ENCODE measurements around the gene ORM1. TPM values are rescaled to one million over a fixed set of nuclear protein-coding genes. Genes with fewer than 3 reads are reported as not detected.

Gene ORM1
- total RNA-seq, 2 experiments from 2014 or later = not detected

DNA sequence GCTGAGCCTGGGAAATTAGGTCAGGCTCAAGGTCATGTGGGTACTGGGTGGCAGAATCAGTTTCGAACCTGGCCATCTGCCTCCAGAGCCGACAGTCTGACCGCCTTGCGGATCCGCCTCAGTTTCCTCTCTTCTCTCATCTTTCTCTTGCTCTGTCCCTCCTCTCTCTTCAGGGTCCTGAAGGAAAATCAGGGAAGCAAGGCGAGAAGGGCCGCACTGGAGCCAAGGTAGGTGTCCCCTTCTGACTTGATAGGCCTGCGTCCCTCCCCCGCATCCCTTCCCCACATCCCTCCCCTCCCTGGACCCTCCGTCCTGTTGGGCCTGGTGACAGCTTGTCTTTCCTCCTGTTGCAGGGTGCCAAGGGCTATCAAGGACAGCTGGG lies 40.8 kb upstream of the ORM1 start:
- no peak overlapping the region for H3K27ac Mint-ChIP-seq
- no peak overlapping the region for H3K4me3 Mint-ChIP-seq
- ChIA-PET POLR2A (no interaction called here), CTCF (interaction anchor here (0.7 to 1.9 kb wide), 2 partner anchors 9 to 199 kb away, joined by 4 to 8 read pairs; no protein-coding TSS in a partner anchor)
- no peaks in the 10 kb centered on the region for H3K36me3 Mint-ChIP-seq
- no peaks in the 10 kb centered on the region for H3K4me1 Mint-ChIP-seq (ENCODE audit: low read depth)
- DNase-seq = no peak
- intact Hi-C loops (cut with micrococcal nuclease) = no loop called here
- H3K27me3 Mint-ChIP-seq = no peaks in the 10 kb centered on the region
- H3K9me3 Mint-ChIP-seq = no peaks in the 10 kb centered on the region

GRCh38 chr9:114282507-114282906 lies 40.4 kb upstream of the ORM1 start:
- Mint-ChIP-seq H3K27me3 (no peaks in the 10 kb centered on the region), H3K27ac (no peak overlapping the region), H3K36me3 (no peaks in the 10 kb centered on the region), H3K9me3 (no peaks in the 10 kb centered on the region), H3K4me3 (no peak overlapping the region), H3K4me1 (ENCODE audit: low read depth) (no peaks in the 10 kb centered on the region)
- POLR2A ChIA-PET = no interaction called here
- CTCF ChIA-PET = interaction anchor here (1.0 to 1.9 kb wide), 2 partner anchors 8 kb away, joined by 4 to 8 read pairs; no protein-coding TSS in a partner anchor
- intact Hi-C loops (cut with micrococcal nuclease) = no loop called here
- no peak for DNase-seq

GRCh38 chr9:114282926-114283325 lies 40.0 kb upstream of the ORM1 start:
- intact Hi-C loops (cut with micrococcal nuclease) = no loop called here
- H3K27ac Mint-ChIP-seq = no peak overlapping the region
- POLR2A ChIA-PET = no interaction called here

DNA sequence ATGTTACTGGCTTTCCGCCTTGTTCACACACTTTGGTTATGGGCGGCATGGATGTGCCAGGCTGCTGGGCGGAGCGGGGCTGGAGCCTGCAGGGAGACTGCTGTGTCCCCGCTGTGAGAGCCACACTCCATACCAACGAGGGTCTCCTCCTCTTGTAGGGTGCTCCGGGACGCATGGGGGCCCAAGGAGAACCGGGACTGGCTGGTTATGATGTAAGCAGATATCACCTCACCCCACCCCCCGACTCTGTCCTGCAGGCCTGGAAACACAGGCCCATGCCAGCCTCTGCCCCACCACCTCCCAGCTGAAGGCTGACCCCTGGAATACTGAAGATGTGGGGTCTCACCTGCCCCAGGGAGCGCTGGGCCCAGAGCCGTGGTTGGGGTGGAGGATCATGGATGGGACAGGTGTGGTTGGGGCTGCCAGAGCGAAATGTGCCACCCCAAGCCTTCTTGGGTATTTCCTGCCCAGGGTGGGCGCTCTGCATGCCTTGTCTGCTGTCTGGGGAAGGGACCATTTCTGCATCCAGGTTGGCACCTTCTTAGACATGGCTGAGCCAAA lies 39.3 kb upstream of the ORM1 start:
- no peaks in the 10 kb centered on the region for H3K9me3 Mint-ChIP-seq
- H3K27me3 Mint-ChIP-seq = no peaks in the 10 kb centered on the region
- no peak overlapping the region for H3K27ac Mint-ChIP-seq
- H3K4me1 Mint-ChIP-seq (ENCODE audit: low read depth) = no peaks in the 10 kb centered on the region
- ChIA-PET POLR2A (no interaction called here), CTCF (interaction anchor here (1.0 kb wide), 1 partner anchor 7 kb away, joined by 4 read pairs; no protein-coding TSS in a partner anchor)
- DNase-seq = no peak
- no peaks in the 10 kb centered on the region for H3K36me3 Mint-ChIP-seq
- intact Hi-C loops (cut with micrococcal nuclease) = no loop called here
- no peak overlapping the region for H3K4me3 Mint-ChIP-seq

More at GRCh38 chr9:114282926-114283325, 40.0 kb upstream of the ORM1 start:
- Mint-ChIP-seq H3K36me3 (no peaks in the 10 kb centered on the region), H3K4me1 (ENCODE audit: low read depth) (no peaks in the 10 kb centered on the region), H3K9me3 (no peaks in the 10 kb centered on the region), H3K4me3 (no peak overlapping the region), H3K27me3 (no peaks in the 10 kb centered on the region)
- DNase-seq = peak; percentile 35
- CTCF ChIA-PET = interaction anchor here (1.0 kb wide), 1 partner anchor 8 kb away, joined by 4 read pairs; no protein-coding TSS in a partner anchor

DNA sequence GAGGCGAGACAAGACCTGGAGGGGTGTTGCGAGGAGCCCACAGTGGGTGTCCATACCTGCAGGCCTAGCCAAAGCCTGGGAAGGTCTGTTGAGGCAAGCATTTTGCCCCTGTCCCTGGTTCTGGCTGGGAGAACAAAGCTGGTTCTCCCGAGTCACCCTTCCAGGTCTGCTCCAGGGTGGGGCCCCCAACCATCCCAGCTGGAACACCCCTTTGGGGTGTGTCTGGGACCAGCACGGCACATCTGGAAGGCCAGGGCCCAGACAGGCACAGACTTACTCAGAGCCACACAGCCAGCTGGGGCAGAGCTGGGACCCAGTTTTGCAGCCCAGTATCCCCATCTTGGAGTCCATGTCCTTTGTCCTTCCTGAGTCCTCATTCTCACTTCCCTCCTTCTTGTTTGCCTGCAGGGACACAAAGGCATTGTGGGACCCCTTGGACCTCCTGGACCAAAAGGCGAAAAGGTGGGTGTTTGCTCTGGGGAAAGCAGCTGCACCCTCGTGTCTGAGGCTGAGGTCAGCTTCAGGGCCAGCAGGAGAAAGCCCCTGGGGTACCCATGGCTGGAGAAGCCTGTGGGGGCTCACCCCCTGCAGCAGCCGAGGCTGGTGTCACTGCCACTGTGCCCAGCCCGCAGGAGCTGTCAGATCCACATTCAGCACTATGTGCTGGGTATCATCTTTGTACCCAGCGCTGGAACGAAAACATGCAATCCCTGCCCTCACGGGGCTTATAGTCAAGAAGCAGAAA lies 38.4 kb upstream of the ORM1 start:
- POLR2A ChIA-PET = no interaction called here
- no peak for DNase-seq
- H3K9me3 Mint-ChIP-seq = no peaks in the 10 kb centered on the region
- no peaks in the 10 kb centered on the region for H3K27me3 Mint-ChIP-seq
- no peak overlapping the region for H3K4me3 Mint-ChIP-seq
- no peaks in the 10 kb centered on the region for H3K4me1 Mint-ChIP-seq (ENCODE audit: low read depth)
- H3K27ac Mint-ChIP-seq = no peak overlapping the region
- H3K36me3 Mint-ChIP-seq = no peaks in the 10 kb centered on the region
- CTCF ChIA-PET = no interaction called here
- intact Hi-C loops (cut with micrococcal nuclease) = no loop called here

DNA sequence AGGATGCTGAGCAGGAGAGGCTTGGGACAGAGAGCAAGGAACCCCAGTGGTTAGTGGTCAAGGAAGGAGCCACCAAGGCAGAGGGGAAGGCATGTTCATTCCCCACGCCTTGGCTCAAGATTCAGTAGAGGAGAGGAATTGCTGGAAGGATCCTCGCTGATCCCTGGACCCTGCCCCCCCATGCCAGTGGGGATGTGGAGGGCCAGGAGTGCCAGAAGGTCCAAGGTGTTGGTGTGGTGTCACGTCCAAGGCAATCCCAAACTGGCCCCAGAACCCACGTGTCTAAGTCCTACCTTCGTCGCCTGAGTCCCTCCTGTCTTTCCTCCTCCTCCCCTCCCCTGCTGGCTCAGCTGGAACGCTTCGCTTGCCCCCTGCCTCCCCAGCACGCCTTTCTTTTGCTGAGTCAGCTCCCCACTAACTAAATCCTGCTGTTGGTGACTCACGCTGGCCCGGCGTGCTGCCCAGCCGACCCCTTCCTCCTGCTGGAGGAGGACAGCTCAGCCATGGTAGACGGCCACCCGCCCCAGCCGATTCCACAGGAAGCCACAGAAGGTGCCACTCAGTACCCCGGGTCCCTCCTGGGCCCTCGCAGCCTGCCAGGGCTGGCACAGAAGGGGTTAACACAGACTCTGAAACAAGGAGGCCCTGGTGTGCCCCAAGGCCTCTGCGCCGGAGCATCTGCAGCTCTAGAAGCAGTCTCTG lies 37.6 kb upstream of the ORM1 start:
- no peak for DNase-seq
- ChIA-PET CTCF (interaction anchor here (3.7 kb wide), 1 partner anchor 177 kb away, joined by 13 read pairs; no protein-coding TSS in a partner anchor), POLR2A (no interaction called here)
- intact Hi-C loops (cut with micrococcal nuclease) = no loop called here
- Mint-ChIP-seq H3K4me1 (ENCODE audit: low read depth) (no peaks in the 10 kb centered on the region), H3K36me3 (no peaks in the 10 kb centered on the region), H3K4me3 (no peak overlapping the region), H3K27me3 (no peaks in the 10 kb centered on the region), H3K9me3 (no peaks in the 10 kb centered on the region), H3K27ac (no peak overlapping the region)

DNA sequence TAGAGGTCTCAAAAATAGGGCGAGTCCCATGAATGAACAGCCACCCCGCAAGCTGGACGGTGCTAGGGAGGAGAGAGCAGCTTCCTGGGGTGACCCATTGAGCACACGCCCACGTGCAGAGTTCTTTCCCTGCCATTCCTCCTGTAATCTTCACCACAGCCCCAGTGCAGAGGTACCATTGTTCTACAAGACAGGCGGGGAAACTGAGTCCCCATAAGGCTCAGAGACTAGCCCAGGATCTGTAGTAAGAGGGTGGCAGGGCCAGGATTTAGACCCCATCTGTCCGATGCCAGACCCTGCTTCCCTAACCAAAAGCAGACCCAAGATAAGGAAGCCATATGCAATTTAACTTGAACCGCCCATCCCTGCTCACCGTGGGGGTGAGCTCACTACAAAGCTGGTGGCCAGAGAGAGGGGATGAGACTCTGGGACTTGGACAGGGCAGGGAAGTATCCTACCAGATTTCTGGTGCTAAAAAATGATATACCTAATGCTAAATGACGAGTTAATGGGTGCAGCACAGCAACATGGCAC lies 36.7 kb upstream of the ORM1 start:
- ChIA-PET POLR2A (no interaction called here), CTCF (interaction anchor here (1.2 to 3.7 kb wide), 2 partner anchors 178 to 204 kb away, joined by 3 to 13 read pairs; no protein-coding TSS in a partner anchor)
- no peaks in the 10 kb centered on the region for H3K9me3 Mint-ChIP-seq
- H3K27ac Mint-ChIP-seq = no peak overlapping the region
- peaks cover 3% of the 10 kb centered on the region for H3K27me3 Mint-ChIP-seq
- intact Hi-C loops (cut with micrococcal nuclease) = no loop called here
- peaks cover 2% of the 10 kb centered on the region for H3K36me3 Mint-ChIP-seq
- no peak for DNase-seq
- no peak overlapping the region for H3K4me3 Mint-ChIP-seq
- peaks cover 2% of the 10 kb centered on the region for H3K4me1 Mint-ChIP-seq (ENCODE audit: low read depth)

GRCh38 chr9:114287001-114287762 lies 35.7 kb upstream of the ORM1 start:
- Mint-ChIP-seq H3K27me3 (peaks cover 3% of the 10 kb centered on the region), H3K27ac (no peak overlapping the region), H3K4me3 (no peak overlapping the region), H3K9me3 (no peaks in the 10 kb centered on the region), H3K4me1 (ENCODE audit: low read depth) (peaks cover 2% of the 10 kb centered on the region), H3K36me3 (peaks cover 2% of the 10 kb centered on the region)
- intact Hi-C loops (cut with micrococcal nuclease) = no loop called here
- ChIA-PET CTCF (interaction anchor here (1.2 to 3.7 kb wide), 4 partner anchors 132 to 205 kb away, joined by 3 to 16 read pairs (median 11); partner anchors contain the start of gene COL27A1), POLR2A (no interaction called here)
- DNase-seq = no peak

GRCh38 chr9:114287763-114288192 lies 35.1 kb upstream of the ORM1 start:
- Mint-ChIP-seq H3K27me3 (peaks cover 3% of the 10 kb centered on the region), H3K27ac (no peak overlapping the region), H3K9me3 (no peaks in the 10 kb centered on the region), H3K4me1 (ENCODE audit: low read depth) (peaks cover 2% of the 10 kb centered on the region), H3K4me3 (no peak overlapping the region), H3K36me3 (peaks cover 2% of the 10 kb centered on the region)
- ChIA-PET POLR2A (no interaction called here), CTCF (interaction anchor here (1.8 to 3.7 kb wide), 3 partner anchors 133 to 204 kb away, joined by 9 to 16 read pairs (median 13); partner anchors contain the start of gene COL27A1)
- no peak for DNase-seq
- intact Hi-C loops (cut with micrococcal nuclease) = no loop called here

- no peak overlapping the region for H3K4me3 Mint-ChIP-seq
- no peaks in the 10 kb centered on the region for H3K9me3 Mint-ChIP-seq
- peak; percentile 4 for DNase-seq
- peaks cover 3% of the 10 kb centered on the region for H3K27me3 Mint-ChIP-seq
- peaks cover 2% of the 10 kb centered on the region for H3K4me1 Mint-ChIP-seq (ENCODE audit: low read depth)
- H3K36me3 Mint-ChIP-seq = peaks cover 2% of the 10 kb centered on the region
- H3K27ac Mint-ChIP-seq = no peak overlapping the region
- POLR2A ChIA-PET = no interaction called here
- CTCF ChIA-PET = interaction anchor here (0.9 to 3.7 kb wide), 4 partner anchors 27 to 205 kb away, joined by 4 to 16 read pairs (median 11); partner anchors contain the start of gene COL27A1
- intact Hi-C loops (cut with micrococcal nuclease) = no loop called here
Observed at GRCh38 chr9:114288193-114289091, 34.5 kb upstream of the ORM1 start.

DNA sequence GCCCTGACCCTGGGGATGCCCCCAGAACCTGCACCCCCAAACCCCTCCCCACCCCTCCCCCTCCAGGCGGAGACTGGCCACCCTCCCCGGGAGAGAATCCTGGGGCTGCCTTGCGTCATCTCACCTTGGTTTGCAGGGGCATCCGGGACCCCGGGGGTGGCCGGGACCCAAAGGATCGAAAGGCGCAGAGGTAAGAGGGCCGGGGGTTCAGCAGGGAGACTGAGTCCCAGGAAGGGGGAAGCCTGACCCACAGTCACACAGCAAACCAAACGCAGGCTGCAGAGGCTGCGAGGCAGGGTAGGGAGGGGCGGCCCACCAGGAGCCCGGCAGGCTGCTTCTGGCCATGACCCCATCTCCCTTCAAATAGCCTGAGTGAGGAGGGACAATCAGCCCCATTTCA lies 33.8 kb upstream of the ORM1 start:
- Mint-ChIP-seq H3K4me3 (no peak overlapping the region), H3K27me3 (peaks cover 3% of the 10 kb centered on the region), H3K27ac (no peak overlapping the region), H3K4me1 (ENCODE audit: low read depth) (peaks cover 2% of the 10 kb centered on the region), H3K9me3 (no peaks in the 10 kb centered on the region), H3K36me3 (peaks cover 2% of the 10 kb centered on the region)
- ChIA-PET POLR2A (no interaction called here), CTCF (interaction anchor here (0.6 to 4.5 kb wide), 6 partner anchors 28 to 206 kb away, joined by 3 to 49 read pairs (median 11); partner anchors contain the start of gene COL27A1)
- DNase-seq = peak; percentile 7
- intact Hi-C loops (cut with micrococcal nuclease) = no loop called here

Measured in activated CD4-positive, alpha-beta memory T cell treated with anti-CD3 and anti-CD28 coated beads for 36 hours (primary cell).